HG03066 (cell line): Measurements from ENCODE around the gene DSG3.
"Not testable (repeated sequence)": the region's sequence is repeated elsewhere in the genome, so short reads cannot be mapped to it uniquely, and the experiment has no call there.

Source experiments
- ATAC-seq: cut with Tn5 transposase; IDR thresholded peaks from one replicate; pipeline ENCODE4 v1.9.1; 2021; ENCODE audit warnings: low read depth; ENCODE audit not compliant: unreplicated experiment

DSG3 gene

DNA sequence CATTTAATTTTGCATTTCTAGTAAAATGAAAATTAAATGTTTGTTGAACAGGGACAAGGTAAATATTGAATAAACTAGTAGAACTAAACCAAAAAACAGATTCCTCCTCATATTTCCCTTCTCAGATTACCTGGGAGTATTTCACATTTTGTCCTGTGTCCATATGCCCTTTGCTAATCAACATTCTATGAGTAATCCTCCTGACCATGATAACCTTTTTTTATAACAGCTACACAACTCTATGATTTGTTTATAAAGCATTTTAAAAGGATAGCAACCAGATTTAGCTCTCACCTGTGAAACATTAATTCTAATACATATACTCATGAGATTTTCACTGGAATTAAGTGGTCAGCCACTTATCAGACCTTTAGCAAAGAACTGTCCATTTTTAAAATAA is 43.3 kb downstream of the DSG3 start:
- no peak for ATAC-seq

DNA sequence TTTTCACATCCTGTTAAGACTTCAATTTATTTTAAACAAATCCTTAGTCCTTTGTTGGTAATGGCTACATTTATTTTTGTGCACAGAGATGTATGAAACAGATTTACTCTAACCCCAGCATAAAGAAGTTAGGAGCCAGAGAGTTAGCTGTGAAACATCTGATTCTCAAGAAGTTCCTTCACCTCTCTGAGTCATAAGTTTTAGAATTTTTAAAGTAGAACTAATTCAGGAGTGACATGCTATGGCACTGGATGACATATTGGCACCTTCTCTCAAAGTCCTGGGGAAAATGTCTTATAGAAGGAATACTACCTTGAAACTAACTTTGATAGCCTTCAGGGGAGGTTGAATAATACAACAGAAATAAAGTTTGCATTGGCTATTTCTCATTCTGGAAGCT is 44.0 kb downstream of the DSG3 start:
- no peak for ATAC-seq

DNA sequence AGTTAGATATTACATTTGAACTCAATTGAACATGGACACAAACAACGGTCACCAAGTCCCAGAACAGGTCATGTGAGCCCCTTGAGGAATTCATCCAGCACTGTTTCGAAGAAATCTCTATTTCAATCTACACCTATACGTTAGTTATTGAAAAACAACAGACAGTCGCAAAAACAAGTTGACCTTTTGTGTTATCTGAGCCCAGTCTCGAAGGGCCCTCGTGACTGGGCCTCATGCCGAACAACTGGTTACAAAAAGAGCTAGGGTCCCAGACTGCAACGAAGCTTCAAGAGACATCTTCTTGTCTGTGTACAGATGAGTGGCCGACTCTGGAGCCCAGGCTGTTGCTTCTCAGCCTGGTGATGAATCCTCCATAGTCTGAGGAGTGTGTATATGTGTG is 45.1 kb downstream of the DSG3 start:
- no peak for ATAC-seq

DNA sequence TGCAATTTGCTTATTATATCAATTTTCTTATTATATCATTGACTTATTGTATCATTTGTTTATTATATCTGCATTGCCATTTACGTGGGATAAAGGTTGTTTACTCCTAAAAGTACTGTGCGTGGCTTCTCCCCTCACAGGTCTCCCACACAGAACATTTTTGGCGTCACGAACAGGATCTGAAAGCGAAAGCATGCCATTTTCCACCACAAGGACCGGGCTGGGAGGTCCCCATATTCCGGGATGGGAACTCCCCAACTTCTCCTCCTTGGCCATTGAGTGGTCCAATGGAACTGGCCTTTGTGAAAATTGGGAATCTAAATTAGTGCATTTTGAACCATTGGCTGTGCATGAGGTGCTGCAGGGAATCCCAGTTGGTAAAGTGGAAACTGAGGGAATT is 45.6 kb downstream of the DSG3 start:
- no peak for ATAC-seq

DNA sequence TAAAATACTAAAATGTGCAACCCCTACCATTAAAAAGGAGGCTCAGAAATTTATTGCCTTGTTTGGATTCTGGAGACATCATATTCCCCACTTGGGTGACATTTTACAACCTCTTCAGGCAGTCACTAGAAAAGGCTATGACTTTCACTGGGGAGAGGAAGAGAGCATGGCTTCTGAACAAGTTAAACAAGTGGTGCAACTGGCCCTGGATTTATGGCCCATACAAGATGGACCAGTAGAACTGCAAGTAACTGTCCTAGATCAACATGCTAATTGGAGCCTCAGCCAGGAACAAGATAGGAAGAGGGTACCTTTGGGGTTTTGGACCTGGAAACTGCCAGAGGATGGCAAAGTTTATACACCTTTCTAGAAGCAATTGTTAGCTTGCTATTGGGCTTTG is 46.4 kb downstream of the DSG3 start:
- no peak for ATAC-seq

DNA sequence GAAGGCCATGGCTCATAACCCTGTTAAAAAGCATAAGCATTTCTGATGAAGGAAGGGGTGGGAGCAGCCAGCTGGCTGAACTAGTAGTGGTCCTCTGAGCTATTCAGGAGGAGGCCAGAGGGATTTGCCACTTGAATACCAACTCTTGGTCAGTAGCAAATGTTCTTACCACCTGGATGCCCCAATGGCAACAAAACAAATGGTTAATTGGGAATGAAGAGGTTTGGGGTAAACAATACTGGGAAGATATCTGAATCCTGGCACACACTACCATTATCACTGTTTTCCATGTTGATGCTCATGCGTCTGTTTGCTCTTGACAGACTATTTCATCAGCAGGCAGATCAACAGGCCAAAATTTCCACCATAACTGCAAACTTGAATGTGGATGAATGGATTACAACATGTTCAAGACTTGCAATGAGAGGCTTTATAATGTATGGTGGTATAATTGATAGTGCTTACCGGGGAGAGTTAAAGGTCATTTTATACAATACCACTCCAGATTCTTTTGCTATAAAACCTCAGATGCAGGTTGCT is 47.2 kb downstream of the DSG3 start:
- not testable (repeated sequence) for ATAC-seq

DNA sequence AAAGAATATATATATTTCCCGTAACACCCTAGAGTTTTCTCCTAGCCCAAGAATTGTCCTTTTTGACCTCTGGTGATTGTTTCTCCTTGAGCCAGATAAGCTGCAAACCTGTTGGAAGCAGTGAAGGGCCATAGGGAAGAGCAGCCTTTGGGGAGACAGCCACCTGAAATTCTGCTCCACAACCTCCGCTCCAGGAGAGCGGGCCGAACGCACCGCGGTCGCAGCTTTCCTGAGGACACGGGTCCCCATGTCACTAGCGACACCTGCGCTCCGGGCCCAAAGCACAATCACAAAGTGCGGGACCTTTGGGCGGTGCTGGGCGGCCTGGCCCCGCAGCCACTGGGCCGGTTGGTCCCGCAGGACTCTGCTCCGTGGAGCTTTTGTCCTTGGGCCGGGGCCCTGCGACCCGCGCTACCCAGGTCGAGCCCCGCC is 49.9 kb downstream of the DSG3 start:
- peak; percentile 19 for ATAC-seq

DNA sequence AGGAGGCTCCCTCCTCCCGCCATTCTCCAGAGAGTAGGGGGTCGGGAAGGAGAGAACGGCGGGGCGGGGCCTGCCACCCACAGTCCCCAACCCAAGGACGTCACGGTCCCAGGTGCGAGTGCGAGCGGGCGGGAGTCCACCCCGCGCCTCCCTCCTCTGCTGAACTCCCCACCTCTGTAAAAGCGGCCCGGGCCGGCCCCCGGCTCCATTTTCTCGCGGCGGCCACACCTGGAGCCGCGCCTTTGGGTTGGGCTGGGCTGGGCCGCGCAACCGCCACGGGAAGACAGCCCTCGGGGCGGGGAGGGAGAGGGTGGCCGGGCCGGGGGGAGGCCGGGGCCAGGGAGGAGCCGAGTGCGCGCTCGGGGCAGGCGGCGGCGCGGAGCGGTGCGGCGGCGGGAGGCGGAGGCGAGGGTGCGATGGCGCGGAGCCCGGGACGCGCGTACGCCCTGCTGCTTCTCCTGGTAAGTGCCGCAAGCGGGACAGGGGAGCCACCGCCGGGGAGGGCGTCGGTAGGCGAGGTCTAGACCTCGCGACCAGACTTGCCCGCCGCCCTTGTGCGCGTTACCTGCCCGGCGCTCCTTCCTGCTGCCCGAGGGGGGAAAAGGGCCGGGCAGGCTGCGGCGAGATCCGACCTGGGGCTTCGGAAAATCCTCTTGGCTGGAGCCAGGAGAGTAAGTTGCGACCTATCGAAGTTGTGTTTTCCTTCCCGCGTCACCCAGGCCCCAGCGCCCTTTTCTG is 50.5 kb downstream of the DSG3 start, which contains the start of gene DSG2:
Gene DSG2 (plus strand): TSS at position 342 of the 738 bp plus-strand sequence. CDS start 75 bp downstream, at position 417.
- peak; percentile 40 for ATAC-seq

DNA sequence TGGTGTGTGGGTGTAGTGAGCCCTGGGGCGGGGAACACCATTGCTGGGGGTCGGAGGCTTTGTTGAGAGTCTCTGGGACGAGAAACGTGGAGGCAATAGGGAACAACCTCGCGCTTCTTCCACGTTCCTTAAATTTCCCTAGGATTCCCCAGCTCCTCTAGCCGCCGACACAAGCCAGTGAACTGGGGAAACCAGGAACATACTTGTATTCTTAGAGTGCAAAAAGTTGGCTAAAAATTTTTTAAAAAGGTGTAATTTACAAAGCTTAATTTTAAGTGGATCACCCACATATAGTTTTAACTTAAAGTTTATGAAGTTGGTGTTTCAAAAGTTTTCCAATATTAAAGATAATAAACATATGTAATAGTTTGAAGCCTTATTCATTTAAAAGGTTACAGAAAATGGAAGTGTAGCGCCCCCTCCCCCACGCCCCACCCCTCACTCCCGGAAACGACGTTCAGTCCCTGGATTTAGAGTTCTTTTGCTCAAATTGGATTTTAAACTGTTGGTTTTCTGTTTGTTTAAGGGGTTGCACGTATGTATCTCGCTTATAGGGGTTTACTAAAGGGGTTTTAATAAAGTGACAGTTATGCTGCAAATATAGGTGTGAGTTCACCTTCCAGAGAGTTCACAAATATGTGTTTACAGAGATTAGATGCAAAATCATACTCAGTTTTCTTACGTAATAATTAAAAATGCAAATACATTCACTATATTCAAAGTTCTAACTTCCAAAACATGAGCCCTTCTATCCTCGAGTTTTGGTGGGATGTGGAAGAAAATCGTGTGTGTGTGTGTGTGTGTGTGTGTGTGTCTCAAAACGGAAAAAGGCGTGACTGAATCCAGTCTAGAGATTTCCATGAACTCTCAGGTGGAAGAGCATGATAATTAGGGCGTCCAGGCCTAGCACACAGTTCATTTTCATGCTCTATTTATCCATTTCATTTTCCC is 51.3 kb downstream of the DSG3 start:
- ATAC-seq: peak; percentile 20

DNA sequence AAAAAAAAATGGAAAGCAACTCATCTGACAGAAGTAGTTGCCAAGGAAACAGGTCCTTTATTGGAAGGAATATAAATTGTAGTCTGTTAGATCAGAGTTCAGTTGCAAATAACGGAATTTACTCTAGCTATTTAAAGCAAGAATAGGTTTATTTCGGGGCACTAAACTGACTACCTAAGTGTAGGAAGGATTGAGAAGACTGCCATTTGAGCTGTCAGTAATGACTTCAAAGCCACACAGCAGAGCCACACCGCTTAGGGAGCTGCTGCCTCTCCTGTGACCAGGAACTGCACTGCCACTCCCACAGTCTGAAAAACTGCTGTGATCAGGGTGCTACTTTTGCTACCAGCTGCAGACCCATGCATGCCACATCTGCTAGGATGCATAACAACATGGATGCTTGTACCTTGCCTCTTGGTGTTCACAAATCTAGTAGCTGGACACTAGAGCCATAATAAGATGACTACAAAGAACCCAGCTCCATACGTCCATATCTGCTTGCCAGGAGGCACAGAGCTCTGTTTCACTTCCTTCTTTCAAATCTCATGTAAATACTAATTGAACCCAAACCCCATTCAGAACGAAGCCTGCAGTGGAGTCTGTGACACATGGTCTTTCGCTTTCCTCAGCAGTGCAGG is 52.6 kb downstream of the DSG3 start:
- ATAC-seq: peak; percentile 76

DNA sequence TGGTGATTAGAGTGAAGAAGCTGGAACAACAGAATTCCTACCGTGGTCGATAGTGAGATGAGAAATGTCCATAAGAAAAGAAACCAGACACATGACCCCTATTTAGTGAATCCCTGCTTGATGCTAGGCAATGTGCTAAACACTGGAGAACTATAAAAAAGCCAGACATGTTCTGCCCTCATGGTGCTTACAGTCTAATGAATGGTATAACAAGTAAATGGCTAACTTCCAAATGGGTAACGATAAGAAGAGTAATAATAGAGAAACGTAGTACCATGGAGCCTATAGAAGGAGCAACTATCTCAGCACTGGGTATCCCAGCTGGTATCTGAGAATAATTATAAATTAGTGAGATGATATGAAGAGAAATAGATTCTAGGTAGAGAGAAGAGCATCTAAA is 55.5 kb downstream of the DSG3 start:
- no peak for ATAC-seq

DNA sequence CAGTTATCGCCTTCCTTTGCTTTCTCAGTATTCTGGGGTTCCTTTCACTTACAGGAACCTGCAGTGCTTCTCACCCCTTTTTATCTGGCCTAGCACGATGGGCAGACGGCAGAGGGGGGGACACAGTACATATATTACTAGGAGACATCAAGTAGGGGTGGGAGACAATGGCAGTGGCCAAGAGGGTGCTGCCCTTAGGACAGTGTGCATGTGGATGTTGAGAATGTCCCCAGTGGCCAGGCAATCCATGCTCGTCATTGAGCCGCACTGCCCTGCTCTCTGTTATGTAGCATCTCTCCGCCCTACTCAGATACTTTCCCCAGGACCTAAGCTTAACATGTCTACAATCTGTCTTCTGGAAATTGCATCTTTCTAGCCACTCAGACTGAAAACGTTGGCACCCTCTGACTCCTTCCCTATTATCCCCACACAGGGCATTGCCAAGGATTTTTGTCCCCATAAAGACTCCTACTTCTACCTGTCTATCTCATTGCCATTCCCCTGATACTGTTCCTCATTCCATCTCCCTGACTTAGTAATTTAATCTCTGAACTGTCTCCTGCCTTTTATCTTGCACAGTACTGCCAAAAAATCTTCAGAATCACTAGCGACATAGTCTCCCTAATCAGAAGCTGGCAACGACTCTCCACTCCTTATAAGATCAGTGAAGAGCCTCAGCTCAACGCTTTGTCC is 57.1 kb downstream of the DSG3 start:
- no peak for ATAC-seq

DNA sequence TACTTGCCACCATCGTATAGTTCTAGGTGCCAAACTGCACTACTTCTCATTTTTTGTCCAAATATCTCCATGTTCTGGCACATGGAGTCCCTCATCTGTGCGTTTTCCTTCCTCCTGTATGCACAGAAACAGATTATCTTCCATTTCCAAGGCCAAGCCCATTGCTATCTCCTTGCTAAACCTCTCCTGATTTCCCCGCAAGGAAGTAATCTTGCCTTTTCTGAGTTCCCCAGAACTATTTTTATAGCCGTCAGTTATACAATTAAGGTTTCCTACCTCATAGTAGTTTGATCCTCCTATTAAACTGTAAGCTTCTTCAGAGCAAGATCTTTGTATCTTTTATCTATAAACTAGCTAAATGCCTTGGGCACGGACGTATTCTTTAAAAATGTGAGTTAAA is 57.6 kb downstream of the DSG3 start:
- no peak for ATAC-seq

DNA sequence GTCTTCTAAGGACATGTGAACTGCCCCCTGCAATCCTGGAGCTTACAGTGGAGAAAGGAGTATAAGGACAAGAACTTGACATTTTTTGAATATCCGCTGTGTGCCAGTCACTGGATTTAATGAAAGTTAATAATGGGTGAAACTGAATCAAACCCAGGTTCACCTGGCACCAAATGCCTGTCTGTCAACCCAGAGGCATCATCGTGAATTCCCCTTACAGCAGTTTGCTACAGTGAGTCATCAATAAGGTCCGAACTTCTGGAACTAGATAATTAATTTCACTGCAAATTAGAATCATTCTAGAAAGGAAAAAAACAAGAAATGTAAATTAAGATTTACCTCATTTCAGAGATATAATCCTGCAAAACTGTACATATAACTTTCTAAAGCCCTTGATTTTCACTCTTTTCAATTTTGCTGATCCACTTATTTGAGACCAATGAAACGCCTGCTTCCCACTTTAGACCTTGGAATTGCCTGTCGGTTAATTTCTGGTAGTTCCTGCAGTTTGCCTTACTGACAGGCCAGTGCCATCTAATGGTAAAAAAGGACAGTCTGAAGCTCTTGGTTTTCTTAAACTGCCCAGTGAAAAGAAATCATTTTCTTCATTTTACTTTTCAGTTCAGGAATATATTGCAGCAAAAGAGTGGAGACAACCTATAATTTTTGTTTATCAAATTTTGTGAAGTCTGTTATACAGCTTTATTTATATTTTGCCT is 58.6 kb downstream of the DSG3 start:
- ATAC-seq: no peak

DNA sequence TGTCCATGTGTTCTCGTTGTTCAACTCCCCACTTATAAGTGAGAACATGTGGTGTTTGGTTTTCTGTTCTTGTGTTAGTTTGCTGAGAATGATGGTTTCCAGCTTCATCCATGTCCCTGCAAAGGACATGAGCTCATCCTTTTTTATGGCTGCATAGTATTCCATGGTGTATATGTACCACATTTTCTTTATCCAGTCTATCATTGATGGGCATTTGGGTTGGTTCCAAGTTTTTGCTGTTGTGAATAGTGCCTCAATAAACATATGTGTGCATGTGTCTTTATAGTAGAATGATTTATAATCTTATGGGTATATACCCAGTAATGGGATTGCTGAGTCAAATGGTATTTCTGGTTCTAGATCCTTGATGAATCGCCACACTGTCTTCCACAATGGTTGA is 59.6 kb downstream of the DSG3 start:
- ATAC-seq: not testable (repeated sequence)

DNA sequence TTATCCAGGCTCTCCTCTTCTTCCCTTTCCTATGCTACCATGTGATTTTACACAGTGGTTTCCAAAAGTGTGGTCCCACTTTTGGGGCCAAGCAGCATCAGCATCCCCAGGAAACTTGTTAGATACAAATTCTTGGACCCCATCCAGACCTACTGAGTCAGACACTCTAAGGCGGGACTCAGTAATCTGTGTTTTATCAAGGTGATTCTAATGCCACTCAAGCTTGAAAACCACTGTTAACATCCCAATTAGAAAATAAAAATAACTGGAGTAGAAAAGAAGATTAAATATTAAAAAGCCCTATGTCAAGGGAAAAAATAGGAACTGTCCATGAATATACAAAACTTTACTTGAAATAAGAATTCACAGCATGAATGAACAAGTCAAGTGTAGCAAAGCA is 61.2 kb downstream of the DSG3 start:
- ATAC-seq: no peak

DNA sequence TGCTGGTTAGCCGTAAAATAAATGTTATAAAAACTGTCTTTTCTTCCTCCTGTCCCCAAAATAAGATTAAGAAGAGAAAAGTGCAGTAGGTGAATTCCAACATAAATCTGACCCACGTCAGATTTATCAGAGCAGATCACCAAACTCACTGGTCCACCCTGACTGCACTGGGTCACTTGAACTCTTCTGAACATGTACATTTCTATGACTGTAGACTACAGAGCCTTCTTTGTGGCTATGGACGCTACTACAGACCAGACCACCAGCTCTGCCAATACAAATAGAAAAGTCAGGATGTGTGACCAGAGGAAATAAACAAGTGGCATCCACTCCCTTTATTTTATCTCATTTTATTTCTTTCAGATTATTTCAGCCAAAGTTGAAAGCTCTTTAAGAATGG is 62.0 kb downstream of the DSG3 start:
- no peak for ATAC-seq

DNA sequence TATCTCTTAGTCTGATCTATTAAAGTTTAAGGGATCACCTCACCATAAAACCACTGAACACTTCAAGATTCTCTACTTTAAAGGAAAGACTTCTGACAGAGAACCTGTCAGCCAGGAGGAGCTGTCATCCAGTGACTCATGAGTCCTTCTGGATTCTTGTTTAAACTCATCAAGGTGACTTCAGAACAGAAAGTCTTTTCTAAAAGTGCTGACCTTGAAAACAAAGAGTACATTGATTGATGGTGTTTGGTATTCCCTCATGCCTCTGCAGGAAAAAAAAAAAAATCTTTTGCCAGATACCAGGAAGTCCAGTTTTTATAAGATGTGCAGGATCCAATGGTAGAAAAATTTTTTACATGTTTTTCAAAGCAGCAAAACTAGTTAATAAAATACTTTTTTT is 62.8 kb downstream of the DSG3 start:
- no peak for ATAC-seq

DNA sequence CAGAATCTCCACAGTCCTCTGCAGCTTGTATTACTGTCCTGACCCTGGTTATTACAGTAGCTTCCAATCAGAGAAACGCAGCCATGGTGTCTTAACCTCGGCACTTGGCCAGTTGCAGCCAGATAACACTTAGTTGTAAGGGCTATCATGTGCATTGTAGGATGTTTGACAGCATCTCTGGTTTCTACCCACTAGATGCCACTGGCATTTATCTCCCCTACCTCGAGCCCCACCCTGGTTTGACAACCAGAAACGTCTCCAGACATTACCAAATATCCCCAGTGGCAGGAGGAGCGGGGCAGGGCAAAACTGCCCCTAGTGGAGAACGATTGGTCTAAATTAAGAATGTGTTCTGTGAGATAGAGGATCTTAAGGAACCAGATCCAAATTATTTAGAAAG is 63.6 kb downstream of the DSG3 start:
- no peak for ATAC-seq
